Measurements from ENCODE around the gene KLRC3. TPM values are rescaled to one million over a fixed set of nuclear protein-coding genes. Genes with fewer than 3 reads are reported as not detected.
"Not testable (repeated sequence)": the region's sequence is repeated elsewhere in the genome, so short reads cannot be mapped to it uniquely, and the experiment has no call there.

The KLRC3 gene
- 1 to 10 TPM in 1 of 4 donors, not detected in 3; 1.5 TPM for total RNA-seq

- H3K9me3 ChIP-seq; H3K36me3 ChIP-seq; H3K27me3 ChIP-seq; H3K4me1 ChIP-seq; DNase-seq; H3K4me3 ChIP-seq; intact Hi-C loops (cut with DNase I); H3K27ac ChIP-seq: not testable (repeated sequence)
- WGBS, 2 donors = 0 to 13% methylated on average over 1 of the region's 1 CpG
These were observed at the start of gene KLRC3 for GRCh38 chr12:10420334-10420733. Gene KLRC3, minus strand, starts transcription at chr12:10420595. Its CDS starts 45 bp downstream, at chr12:10420550.

GRCh38 chr12:10469701-10470100 lies 49.3 kb upstream of the KLRC3 start:
- TF ChIP-seq POLR2A (IDR thresholded peaks at IDR 0.05) = no peak
- TF ChIP-seq CTCF (IDR thresholded peaks at IDR 0.05) = no peak
- no peaks in the 10 kb centered on the region for H3K9me3 ChIP-seq
- DNase-seq = no peak
- intact Hi-C loops (cut with DNase I) = no loop called here
- no peak overlapping the region for H3K27ac ChIP-seq
- H3K4me1 ChIP-seq = no peaks in the 10 kb centered on the region
- no peak overlapping the region for H3K4me3 ChIP-seq
- 72 to 89% methylated on average over 1 of the region's 1 CpG for WGBS, 2 donors
- no peaks in the 10 kb centered on the region for H3K36me3 ChIP-seq
- no peaks in the 10 kb centered on the region for H3K27me3 ChIP-seq

- no peaks in the 10 kb centered on the region for H3K4me1 ChIP-seq
- intact Hi-C loops (cut with DNase I) = no loop called here
- no peaks in the 10 kb centered on the region for H3K27me3 ChIP-seq
- TF ChIP-seq CTCF (IDR thresholded peaks at IDR 0.05) (no peak), POLR2A (IDR thresholded peaks at IDR 0.05) (no peak)
- H3K9me3 ChIP-seq = no peaks in the 10 kb centered on the region
- no peak overlapping the region for H3K4me3 ChIP-seq
- 80% methylated on average over 1 of the region's 4 CpGs; no CpG with 5 or more reads in 1 of the 2 donors for WGBS, 2 donors
- no peak for DNase-seq
- H3K27ac ChIP-seq = no peak overlapping the region
- H3K36me3 ChIP-seq = no peaks in the 10 kb centered on the region
These were observed 45.9 kb upstream of the KLRC3 start for GRCh38 chr12:10466311-10466710.

- intact Hi-C loops (cut with DNase I) = no loop called here
- Histone ChIP-seq H3K9me3 (peaks cover 0 to 18% (median 0%) of the 10 kb centered on the region in 3 donors), H3K27ac (no peak overlapping the region), H3K4me3 (no peak overlapping the region), H3K36me3 (no peaks in the 10 kb centered on the region), H3K4me1 (no peaks in the 10 kb centered on the region), H3K27me3 (no peaks in the 10 kb centered on the region)
- TF ChIP-seq CTCF (IDR thresholded peaks at IDR 0.05) (no peak), POLR2A (IDR thresholded peaks at IDR 0.05) (no peak)
- 95 to 100% methylated on average over 3 of the region's 3 CpGs for WGBS, 2 donors
- no peak for DNase-seq
These were observed 37.4 kb upstream of the KLRC3 start for GRCh38 chr12:10457760-10458159.

- H3K27ac ChIP-seq = no peak overlapping the region
- no peaks in the 10 kb centered on the region for H3K27me3 ChIP-seq
- no peak overlapping the region for H3K4me3 ChIP-seq
- intact Hi-C loops (cut with DNase I) = no loop called here
- DNase-seq = no peak
- no peaks in the 10 kb centered on the region for H3K4me1 ChIP-seq
- TF ChIP-seq CTCF (IDR thresholded peaks at IDR 0.05) (no peak), POLR2A (IDR thresholded peaks at IDR 0.05) (no peak)
- H3K36me3 ChIP-seq = no peaks in the 10 kb centered on the region
- peaks cover 0 to 18% (median 0%) of the 10 kb centered on the region in 3 donors for H3K9me3 ChIP-seq
- WGBS, 2 donors = 84 to 92% methylated on average over 2 of the region's 2 CpGs
These were observed 36.5 kb upstream of the KLRC3 start for GRCh38 chr12:10456856-10457255.

GRCh38 chr12:10455766-10456165 lies 35.4 kb upstream of the KLRC3 start:
- Histone ChIP-seq H3K4me1 (no peaks in the 10 kb centered on the region), H3K27ac (no peak overlapping the region), H3K27me3 (no peaks in the 10 kb centered on the region), H3K9me3 (peaks cover 0 to 18% (median 0%) of the 10 kb centered on the region in 3 donors), H3K4me3 (no peak overlapping the region), H3K36me3 (no peaks in the 10 kb centered on the region)
- intact Hi-C loops (cut with DNase I) = no loop called here
- TF ChIP-seq CTCF (IDR thresholded peaks at IDR 0.05) (no peak), POLR2A (IDR thresholded peaks at IDR 0.05) (no peak)
- DNase-seq = no peak
- WGBS, 2 donors = 74 to 75% methylated on average over 1 of the region's 1 CpG
